GM12864 (cell line): ENCODE data around the gene ATP8A2.
"Not testable (repeated sequence)": the region's sequence is repeated elsewhere in the genome, so short reads cannot be mapped to it uniquely, and the experiment has no call there.

Source experiments
- DNase-seq: peaks from one replicate; pipeline ENCODE4 v3.0.0-alpha.2; 2011; ENCODE audit warnings: low read depth
- H3K4me3 ChIP-seq: 2 replicates; pipeline ENCODE4 v1.5.1; 2011; ENCODE audit warnings: mild to moderate bottlenecking, low read depth, low read length, control low read depth
- TF ChIP-seq, protein P1 (sequence below): IDR thresholded peaks from 2 replicates; pipeline ENCODE4 v1.5.1; 2011; ENCODE audit warnings: low read depth, mild to moderate bottlenecking, moderate library complexity, low read length, control low read depth, inconsistent platforms; ENCODE audit errors: missing control alignments

ATP8A2 gene

DNA sequence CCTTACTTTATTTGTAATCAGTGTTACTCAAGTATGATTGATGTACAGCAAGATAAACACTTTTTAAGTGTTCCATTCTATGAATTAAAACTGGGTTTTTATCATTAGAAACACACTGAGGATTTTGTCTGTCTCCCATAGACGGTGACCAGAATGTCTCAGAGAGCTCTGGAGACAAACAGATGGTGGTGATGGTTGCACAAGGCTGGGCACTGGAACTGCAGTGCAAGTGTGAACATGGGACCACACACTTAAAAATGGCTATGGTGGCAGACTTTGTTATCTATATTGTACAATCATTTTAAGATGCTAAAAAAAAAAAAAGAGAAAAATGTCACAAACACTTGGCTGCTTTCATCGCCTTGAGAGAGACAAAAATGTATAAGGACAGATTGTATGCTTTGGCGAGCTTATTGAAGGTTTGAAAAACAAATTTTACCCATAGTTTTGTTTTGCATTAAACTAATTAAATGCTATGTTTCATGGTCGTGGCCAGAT lies 407.1 kb downstream of the ATP8A2 start:
- DNase-seq: no peak
- TF ChIP-seq, protein P1, sequence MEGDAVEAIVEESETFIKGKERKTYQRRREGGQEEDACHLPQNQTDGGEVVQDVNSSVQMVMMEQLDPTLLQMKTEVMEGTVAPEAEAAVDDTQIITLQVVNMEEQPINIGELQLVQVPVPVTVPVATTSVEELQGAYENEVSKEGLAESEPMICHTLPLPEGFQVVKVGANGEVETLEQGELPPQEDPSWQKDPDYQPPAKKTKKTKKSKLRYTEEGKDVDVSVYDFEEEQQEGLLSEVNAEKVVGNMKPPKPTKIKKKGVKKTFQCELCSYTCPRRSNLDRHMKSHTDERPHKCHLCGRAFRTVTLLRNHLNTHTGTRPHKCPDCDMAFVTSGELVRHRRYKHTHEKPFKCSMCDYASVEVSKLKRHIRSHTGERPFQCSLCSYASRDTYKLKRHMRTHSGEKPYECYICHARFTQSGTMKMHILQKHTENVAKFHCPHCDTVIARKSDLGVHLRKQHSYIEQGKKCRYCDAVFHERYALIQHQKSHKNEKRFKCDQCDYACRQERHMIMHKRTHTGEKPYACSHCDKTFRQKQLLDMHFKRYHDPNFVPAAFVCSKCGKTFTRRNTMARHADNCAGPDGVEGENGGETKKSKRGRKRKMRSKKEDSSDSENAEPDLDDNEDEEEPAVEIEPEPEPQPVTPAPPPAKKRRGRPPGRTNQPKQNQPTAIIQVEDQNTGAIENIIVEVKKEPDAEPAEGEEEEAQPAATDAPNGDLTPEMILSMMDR: no peak
- no peak overlapping the region for H3K4me3 ChIP-seq

DNA sequence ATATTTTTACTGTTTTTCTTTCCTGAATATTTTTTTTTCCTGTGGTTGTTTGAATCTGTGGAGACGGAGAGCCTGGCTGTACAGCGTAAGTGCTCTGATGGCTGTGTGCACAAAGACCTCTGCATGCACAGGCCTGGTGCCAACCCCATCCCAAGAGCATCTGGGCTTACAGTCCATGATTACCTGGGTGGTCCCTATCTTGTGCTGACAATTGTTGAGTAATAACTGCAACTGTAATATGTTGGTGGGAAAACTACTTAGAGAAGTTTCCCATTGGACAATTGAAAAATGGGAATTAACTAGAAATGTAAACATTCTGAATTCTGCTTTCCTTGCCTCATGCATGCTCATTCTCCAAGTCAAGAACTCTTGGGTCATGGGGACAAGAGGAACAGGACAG lies 411.3 kb downstream of the ATP8A2 start:
- no peak overlapping the region for H3K4me3 ChIP-seq
- TF ChIP-seq, protein P1: no peak
- DNase-seq: no peak

DNA sequence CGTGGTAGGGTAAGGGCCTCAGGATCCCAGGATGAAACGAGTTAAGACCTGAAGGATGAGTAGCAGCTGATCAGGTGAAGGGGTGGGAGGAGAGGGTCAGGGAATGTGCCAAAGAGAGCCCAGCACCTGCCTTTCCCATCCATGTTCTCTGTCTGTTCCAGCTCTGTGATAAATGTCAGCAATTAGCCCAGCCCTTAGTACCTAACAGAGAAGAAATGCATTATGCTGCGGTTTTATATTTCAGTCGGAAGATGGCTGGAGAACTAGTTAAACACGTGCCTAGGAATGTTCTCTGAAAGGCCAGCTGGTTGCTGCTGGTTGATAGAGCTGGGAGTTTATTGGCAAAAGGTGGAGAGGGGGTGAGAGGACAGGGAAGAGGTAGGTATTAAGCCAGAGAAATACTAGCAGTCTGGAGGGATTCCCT lies 411.8 kb downstream of the ATP8A2 start:
- TF ChIP-seq, protein P1: no peak

DNA sequence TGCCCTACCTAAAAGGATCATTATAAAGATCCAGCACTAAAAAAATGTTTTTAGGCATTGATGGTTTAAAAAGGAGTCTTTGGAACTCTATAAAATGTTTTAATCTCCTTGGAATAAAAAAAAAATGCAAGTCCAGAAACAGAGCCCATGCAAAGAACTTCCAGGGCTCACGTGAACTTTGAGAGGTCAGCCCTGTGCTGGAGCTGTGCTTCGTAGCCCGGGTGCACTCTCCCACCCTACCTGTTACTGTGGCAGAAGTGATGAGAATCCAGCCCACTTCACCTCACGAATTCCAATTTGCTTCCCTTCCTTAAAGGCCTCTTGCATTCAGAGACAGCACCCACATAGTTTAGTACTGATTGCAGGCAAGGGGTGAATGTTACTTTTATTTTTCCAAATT lies 412.3 kb downstream of the ATP8A2 start:
- H3K4me3 ChIP-seq: no peak overlapping the region
- TF ChIP-seq, protein P1: no peak
- no peak for DNase-seq

More for the DNA sequence above, 411.8 kb downstream of the ATP8A2 start:
- DNase-seq: no peak
- H3K4me3 ChIP-seq: no peak overlapping the region

DNA sequence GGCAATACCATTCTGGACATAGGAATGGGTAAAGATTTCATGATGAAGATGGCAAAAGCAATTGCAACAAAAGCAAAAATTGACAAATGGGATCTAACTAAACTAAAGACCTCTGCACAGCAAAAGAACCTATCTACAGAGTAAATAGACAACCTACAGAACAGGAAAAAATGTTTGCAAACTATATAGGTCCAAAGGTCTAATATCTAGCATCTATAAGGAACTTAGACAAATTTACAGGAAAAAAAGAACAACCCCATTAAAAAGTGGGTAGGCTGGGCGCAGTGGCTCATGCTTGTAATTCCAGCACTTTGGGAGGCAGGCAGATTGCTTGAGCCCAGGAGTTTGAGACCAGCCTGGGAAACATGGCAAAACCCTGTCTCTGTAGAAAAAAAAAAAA lies 418.4 kb downstream of the ATP8A2 start:
- not testable (repeated sequence) for H3K4me3 ChIP-seq, DNase-seq

DNA sequence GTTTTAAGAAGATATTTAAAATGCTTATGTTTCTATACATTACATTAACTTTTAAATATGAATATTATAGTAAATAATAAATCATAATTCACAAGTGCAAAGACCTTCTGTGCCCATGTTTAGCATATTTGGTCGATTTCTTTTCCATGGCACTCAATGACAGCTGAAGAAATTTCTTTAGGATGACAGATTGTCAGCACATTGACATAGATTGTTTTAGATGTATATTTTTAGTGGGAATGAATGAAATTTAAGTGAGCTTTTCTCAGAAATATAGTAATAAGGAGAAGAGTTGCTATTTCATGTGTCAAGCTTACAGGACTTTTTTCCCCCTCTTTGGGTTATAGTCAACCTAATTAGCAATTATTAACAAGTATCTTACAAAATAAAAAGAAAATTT lies 423.5 kb downstream of the ATP8A2 start:
- TF ChIP-seq, protein P1: no peak
- no peak for DNase-seq
- no peak overlapping the region for H3K4me3 ChIP-seq

DNA sequence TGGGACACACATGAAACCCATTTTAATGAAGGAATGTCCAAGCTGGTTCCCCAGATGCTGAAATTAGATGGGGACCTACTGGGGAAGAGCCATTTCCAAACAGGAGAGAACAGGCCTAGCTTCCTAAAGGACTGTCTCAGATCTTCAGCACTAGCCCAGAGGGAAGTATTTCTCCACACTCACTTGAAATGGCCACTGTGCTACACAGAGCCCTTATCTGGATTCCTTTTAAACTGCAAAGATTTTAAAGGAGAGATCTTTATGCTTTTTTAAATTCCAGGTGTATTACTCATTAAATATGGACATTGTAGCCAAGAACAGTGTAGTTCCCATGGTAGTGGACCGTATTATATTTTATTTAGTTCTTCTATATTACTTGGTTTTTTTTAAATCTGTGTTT lies 424.7 kb downstream of the ATP8A2 start:
- no peak overlapping the region for H3K4me3 ChIP-seq
- TF ChIP-seq, protein P1: no peak
- no peak for DNase-seq
